WERI-Rb-1 (cell line): Measurements from ENCODE around the gene UTRN.

ENCODE experiments used
- DNase-seq: peaks from one replicate; pipeline ENCODE4 v3.0.0-alpha.2; 2020
- H3K27ac ChIP-seq: fragments of 250-450 bp; sonication (Bioruptor Pico); 2 replicates; pipeline ENCODE4 v1.5.1; 2020; ENCODE audit warnings: mild to moderate bottlenecking, moderate library complexity
- H3K27me3 ChIP-seq: fragments of 250-450 bp; sonication (Bioruptor Pico); 2 replicates; pipeline ENCODE4 v1.5.1; 2021; ENCODE audit warnings: mild to moderate bottlenecking, low read depth, moderate library complexity; ENCODE audit not compliant: insufficient read depth, severe bottlenecking
- H3K36me3 ChIP-seq: fragments of 250-450 bp; sonication (Bioruptor Pico); 2 replicates; pipeline ENCODE4 v1.5.1; 2020; ENCODE audit warnings: mild to moderate bottlenecking, moderate library complexity
- H3K4me3 ChIP-seq: 2 replicates; pipeline ENCODE4 v1.5.1; 2011; ENCODE audit warnings: low read depth, mild to moderate bottlenecking, control low read depth, low read length
- H3K9me3 ChIP-seq: fragments of 250-450 bp; sonication (Bioruptor Pico); 2 replicates; pipeline ENCODE4 v1.5.1; 2021; ENCODE audit warnings: mild to moderate bottlenecking, moderate library complexity; ENCODE audit not compliant: severe bottlenecking
- CTCF ChIP-seq: IDR thresholded peaks from 2 replicates; pipeline ENCODE4 v1.5.1; 2011; ENCODE audit warnings: low read depth, mild to moderate bottlenecking, control low read depth, inconsistent platforms, low read length

Gene UTRN

GRCh38 chr6:144314562-144314961 is 29.4 kb downstream of the UTRN start:
- H3K27me3 ChIP-seq: no peaks in the 10 kb centered on the region
- no peak overlapping the region for H3K27ac ChIP-seq
- no peaks in the 10 kb centered on the region for H3K36me3 ChIP-seq
- H3K9me3 ChIP-seq: no peaks in the 10 kb centered on the region
- H3K4me3 ChIP-seq: no peak overlapping the region
- TF ChIP-seq CTCF: no peak
- no peak for DNase-seq

- no peak for DNase-seq
- Histone ChIP-seq H3K9me3 (no peaks in the 10 kb centered on the region), H3K4me3 (no peak overlapping the region), H3K36me3 (no peaks in the 10 kb centered on the region), H3K27me3 (no peaks in the 10 kb centered on the region), H3K27ac (no peak overlapping the region)
- no peak for TF ChIP-seq CTCF
These were observed 30.3 kb downstream of the UTRN start for GRCh38 chr6:144315226-144315980.

GRCh38 chr6:144315981-144316861 is 31.1 kb downstream of the UTRN start:
- Histone ChIP-seq H3K36me3 (no peaks in the 10 kb centered on the region), H3K9me3 (no peaks in the 10 kb centered on the region), H3K4me3 (no peak overlapping the region), H3K27ac (no peak overlapping the region), H3K27me3 (no peaks in the 10 kb centered on the region)
- DNase-seq: no peak
- TF ChIP-seq CTCF: no peak

GRCh38 chr6:144316862-144317195 is 31.7 kb downstream of the UTRN start:
- no peak for DNase-seq
- no peak for TF ChIP-seq CTCF
- Histone ChIP-seq H3K9me3 (no peaks in the 10 kb centered on the region), H3K27me3 (no peaks in the 10 kb centered on the region), H3K4me3 (no peak overlapping the region), H3K36me3 (no peaks in the 10 kb centered on the region), H3K27ac (no peak overlapping the region)

GRCh38 chr6:144317736-144318135 is 32.6 kb downstream of the UTRN start:
- Histone ChIP-seq H3K36me3 (no peaks in the 10 kb centered on the region), H3K27ac (no peak overlapping the region), H3K9me3 (no peaks in the 10 kb centered on the region), H3K4me3 (no peak overlapping the region), H3K27me3 (no peaks in the 10 kb centered on the region)
- DNase-seq: no peak
- TF ChIP-seq CTCF: no peak
